ENCODE measurements around the gene STARD10. TPM values are rescaled to one million over a fixed set of nuclear protein-coding genes. Genes with fewer than 3 reads are reported as not detected.

The STARD10 gene
- total RNA-seq, 2 experiments from 2014 or later: 4.0 to 4.5 TPM

DNA sequence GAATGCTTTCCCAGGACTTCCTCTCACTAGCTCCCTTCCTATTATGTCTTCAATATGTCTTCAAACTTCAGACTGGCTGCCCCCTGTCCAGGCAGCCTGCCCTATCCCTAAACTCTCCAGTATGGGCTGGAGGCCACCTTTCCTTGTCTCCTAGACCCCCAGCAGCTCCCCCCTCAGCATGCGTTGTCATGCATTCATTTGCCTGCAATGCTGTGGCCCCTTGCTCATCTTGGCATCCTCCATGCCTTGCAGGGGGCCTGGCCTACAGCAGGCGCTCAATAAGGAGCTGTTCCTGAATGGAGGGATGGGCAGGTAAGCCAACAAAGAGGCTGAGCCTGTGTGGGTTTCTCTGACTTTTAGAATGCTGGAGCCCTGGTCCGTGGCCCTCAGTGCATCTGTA is 25.3 kb downstream of the STARD10 start:
- Mint-ChIP-seq H3K9me3 (ENCODE audit: insufficient read depth) (no peaks in the 10 kb centered on the region), H3K27me3 (ENCODE audit: low read depth) (peaks cover 5% of the 10 kb centered on the region), H3K4me3 (no peak overlapping the region), H3K27ac (no peak overlapping the region), H3K4me1 (ENCODE audit: low read depth) (peaks cover 2% of the 10 kb centered on the region), H3K36me3 (ENCODE audit: low read depth) (no peaks in the 10 kb centered on the region)
- ChIA-PET POLR2A (interaction anchor here (0.6 kb wide), 1 partner anchor 22 kb away, joined by 3 read pairs; no protein-coding TSS in a partner anchor), CTCF (no interaction called here)
- DNase-seq (no peak), ATAC-seq (no peak)

DNA sequence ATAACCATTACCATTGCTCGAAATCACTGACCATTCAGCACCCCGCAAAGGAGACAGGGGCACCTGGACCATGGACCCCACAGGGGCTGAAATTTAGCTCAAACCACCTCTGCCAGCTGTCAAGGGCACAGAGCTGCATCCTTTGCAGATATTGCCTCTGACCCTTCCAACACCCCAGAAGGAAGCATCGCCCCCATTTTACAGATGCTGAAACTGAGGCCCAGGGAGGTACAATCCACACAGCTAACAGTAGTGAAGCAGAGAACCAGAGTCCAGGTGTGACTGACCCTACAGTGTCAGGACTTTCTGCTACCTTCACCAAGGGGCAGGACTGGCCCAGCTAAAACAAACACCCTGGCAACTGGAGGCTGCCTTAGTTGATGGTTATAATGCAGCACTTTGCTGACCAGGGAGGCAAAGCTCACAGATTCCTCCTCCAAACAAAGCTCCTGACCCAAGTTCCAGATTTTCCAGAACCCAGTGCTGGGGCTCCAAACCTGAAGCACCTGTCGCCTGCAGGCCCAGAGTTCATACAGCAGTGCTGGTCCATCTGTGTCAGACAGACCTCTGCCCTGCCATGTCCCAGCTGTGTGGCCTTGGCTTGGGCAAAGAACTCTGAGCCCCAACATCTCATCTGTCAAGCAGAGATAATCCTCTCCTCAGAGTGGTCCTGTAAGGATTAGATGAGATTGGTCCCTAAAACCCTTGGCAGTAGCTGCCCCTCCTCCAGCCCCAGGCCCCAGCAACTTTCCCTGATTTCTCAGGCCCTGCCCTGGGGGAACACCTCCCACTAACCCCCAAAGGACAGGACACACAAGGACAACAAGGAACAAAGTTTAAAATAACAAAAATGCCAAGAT is 26.4 kb downstream of the STARD10 start:
- H3K36me3 Mint-ChIP-seq (ENCODE audit: low read depth): no peaks in the 10 kb centered on the region
- DNase-seq (no peak), ATAC-seq (no peak)
- H3K4me3 Mint-ChIP-seq: no peak overlapping the region
- no peak overlapping the region for H3K27ac Mint-ChIP-seq
- POLR2A ChIA-PET: interaction anchor here (0.8 to 0.9 kb wide), 2 partner anchors 20 to 30 kb away, joined by 3 read pairs; no protein-coding TSS in a partner anchor
- peaks cover 9% of the 10 kb centered on the region for H3K4me1 Mint-ChIP-seq (ENCODE audit: low read depth)
- CTCF ChIA-PET: interaction anchor here (1.1 to 1.5 kb wide), 3 partner anchors 26 to 42 kb away, joined by 3 to 4 read pairs (median 4); partner anchors contain the start of gene STARD10
- H3K9me3 Mint-ChIP-seq (ENCODE audit: insufficient read depth): no peaks in the 10 kb centered on the region
- H3K27me3 Mint-ChIP-seq (ENCODE audit: low read depth): peaks cover 8% of the 10 kb centered on the region

DNA sequence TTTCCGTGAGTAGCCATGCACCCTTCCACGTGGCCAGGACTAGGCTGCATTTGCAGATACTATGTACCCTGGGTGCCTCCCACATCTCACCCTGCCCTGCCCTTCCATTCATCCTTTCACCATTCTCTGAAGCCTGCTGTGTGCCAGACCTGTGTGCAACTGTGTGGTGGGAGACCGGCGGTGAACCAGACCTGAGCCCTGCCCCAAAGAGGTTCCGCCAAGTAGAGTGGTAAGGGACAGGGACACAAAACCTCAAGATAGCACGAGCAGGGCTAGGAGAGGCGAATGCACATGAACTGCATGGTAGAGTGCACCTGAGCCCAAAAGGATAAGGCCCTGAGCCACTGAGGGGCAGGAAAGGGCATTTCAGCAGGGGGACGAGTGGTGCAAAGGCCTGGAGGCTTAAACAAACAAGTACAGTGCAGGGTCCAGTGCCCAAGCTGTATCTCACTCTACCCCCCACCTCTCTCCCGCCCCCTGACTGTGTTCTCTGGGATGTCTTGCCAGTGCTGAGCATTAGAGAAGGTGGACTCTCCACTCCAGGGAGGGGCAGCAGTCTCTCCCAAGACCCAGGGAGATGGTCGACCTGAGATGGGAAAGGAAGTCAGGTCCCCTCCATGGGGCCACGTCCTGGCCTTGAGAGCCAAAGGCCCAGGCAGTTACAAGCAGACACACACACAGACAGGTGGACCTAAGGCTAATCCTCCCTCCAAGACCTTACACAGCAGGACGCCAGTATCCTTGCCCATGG is 27.5 kb downstream of the STARD10 start:
- Mint-ChIP-seq H3K27me3 (ENCODE audit: low read depth) (peaks cover 8% of the 10 kb centered on the region), H3K4me3 (no peak overlapping the region), H3K4me1 (ENCODE audit: low read depth) (peaks cover 10% of the 10 kb centered on the region), H3K27ac (no peak overlapping the region), H3K36me3 (ENCODE audit: low read depth) (no peaks in the 10 kb centered on the region), H3K9me3 (ENCODE audit: insufficient read depth) (no peaks in the 10 kb centered on the region)
- no peak for ATAC-seq
- DNase-seq: no peak
- POLR2A ChIA-PET: no interaction called here
- CTCF ChIA-PET: interaction anchor here (1.1 to 1.5 kb wide), 4 partner anchors 27 to 41 kb away, joined by 3 to 7 read pairs (median 4); partner anchors contain the start of gene STARD10

DNA sequence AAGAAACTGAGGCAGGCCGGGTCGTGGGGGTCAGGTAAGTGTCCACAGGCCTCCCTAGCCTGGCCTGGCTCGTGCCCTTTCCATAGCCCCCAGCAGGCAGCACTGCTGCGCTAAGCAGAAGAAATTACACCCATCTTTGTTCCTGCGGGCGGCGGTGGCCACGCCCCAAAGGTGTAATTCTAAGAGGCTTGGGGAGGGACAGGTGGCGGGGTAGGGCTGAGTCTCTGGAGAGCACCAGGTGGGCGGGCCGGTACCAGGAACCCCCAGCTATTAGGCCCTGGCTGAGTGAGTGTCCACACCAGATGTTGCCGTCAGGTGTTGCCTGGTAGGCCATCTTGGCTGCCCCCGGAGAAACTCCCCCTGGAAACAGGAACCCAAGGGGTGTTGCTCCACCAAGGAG is 29.3 kb downstream of the STARD10 start:
- POLR2A ChIA-PET: no interaction called here
- CTCF ChIA-PET: no interaction called here

DNA sequence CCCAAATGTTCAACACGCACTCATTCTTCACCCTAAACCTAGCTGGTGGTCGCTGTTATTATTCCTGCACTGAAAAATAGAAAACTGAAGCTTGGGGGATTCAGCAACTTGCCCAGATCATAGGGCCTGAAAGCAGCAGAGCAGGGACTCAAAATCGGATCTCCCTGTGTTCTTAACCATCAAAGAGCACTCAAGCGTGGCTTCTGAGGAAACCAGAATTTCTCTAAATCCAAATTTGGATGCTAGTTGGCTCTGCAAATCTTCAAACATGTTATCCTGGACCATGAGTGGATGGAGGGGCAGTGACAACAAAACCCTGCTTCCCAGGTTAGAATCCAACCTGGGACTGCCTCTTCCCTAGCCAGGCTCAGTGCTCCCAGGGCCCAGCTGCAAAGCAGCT is 30.0 kb downstream of the STARD10 start:
- H3K4me1 Mint-ChIP-seq (ENCODE audit: low read depth): peaks cover 10% of the 10 kb centered on the region
- no peak for DNase-seq

More for the DNA sequence above, 29.3 kb downstream of the STARD10 start:
- Mint-ChIP-seq H3K4me3 (no peak overlapping the region), H3K36me3 (ENCODE audit: low read depth) (no peaks in the 10 kb centered on the region), H3K4me1 (ENCODE audit: low read depth) (peaks cover 10% of the 10 kb centered on the region), H3K27ac (no peak overlapping the region), H3K9me3 (ENCODE audit: insufficient read depth) (no peaks in the 10 kb centered on the region), H3K27me3 (ENCODE audit: low read depth) (peaks cover 3% of the 10 kb centered on the region)
- DNase-seq (no peak), ATAC-seq (no peak)

DNA sequence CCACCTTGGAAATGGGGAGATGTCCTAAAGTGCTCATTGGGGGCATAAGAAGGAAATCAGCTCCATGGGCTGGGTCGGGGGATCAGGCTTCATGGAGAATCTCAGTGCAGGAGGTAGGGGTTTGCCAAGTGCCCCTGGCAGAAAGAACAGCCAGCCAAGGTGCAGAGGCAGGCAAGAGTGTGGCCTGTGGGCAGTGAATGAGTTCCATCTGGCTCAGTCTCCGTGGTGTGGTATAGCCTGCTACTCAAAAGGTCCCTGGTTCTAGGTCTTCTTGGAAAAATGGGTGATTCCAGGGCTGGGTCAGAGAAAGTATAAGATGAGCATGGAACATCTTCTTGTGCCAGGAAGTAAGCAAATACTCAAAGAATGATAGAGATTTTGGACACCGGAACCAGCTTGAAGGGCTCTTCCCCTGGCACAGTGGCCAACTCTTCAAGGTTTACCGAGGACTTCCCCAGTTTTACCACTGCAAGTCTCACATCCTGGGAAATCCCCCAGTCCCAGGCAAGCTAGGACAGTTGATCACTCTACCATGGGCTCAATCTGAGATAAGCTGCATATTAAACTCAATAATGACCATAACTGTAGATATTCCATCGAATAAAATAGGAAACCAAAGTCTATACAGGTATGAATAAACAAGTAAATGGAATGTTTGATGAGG is 31.1 kb downstream of the STARD10 start:
- Mint-ChIP-seq H3K27ac (no peak overlapping the region), H3K36me3 (ENCODE audit: low read depth) (no peaks in the 10 kb centered on the region), H3K27me3 (ENCODE audit: low read depth) (peaks cover 3% of the 10 kb centered on the region), H3K9me3 (ENCODE audit: insufficient read depth) (no peaks in the 10 kb centered on the region), H3K4me1 (ENCODE audit: low read depth) (peaks cover 10% of the 10 kb centered on the region), H3K4me3 (no peak overlapping the region)
- ChIA-PET POLR2A (no interaction called here), CTCF (no interaction called here)
- no peak for ATAC-seq
- DNase-seq: no peak

More for the DNA sequence above, 30.0 kb downstream of the STARD10 start:
- no peaks in the 10 kb centered on the region for H3K36me3 Mint-ChIP-seq (ENCODE audit: low read depth)
- H3K9me3 Mint-ChIP-seq (ENCODE audit: insufficient read depth): no peaks in the 10 kb centered on the region
- CTCF ChIA-PET: interaction anchor here (1.0 kb wide), 1 partner anchor 30 kb away, joined by 3 read pairs; no protein-coding TSS in a partner anchor
- H3K4me3 Mint-ChIP-seq: no peak overlapping the region
- H3K27me3 Mint-ChIP-seq (ENCODE audit: low read depth): peaks cover 3% of the 10 kb centered on the region
- POLR2A ChIA-PET: no interaction called here
- no peak for ATAC-seq
- H3K27ac Mint-ChIP-seq: no peak overlapping the region

DNA sequence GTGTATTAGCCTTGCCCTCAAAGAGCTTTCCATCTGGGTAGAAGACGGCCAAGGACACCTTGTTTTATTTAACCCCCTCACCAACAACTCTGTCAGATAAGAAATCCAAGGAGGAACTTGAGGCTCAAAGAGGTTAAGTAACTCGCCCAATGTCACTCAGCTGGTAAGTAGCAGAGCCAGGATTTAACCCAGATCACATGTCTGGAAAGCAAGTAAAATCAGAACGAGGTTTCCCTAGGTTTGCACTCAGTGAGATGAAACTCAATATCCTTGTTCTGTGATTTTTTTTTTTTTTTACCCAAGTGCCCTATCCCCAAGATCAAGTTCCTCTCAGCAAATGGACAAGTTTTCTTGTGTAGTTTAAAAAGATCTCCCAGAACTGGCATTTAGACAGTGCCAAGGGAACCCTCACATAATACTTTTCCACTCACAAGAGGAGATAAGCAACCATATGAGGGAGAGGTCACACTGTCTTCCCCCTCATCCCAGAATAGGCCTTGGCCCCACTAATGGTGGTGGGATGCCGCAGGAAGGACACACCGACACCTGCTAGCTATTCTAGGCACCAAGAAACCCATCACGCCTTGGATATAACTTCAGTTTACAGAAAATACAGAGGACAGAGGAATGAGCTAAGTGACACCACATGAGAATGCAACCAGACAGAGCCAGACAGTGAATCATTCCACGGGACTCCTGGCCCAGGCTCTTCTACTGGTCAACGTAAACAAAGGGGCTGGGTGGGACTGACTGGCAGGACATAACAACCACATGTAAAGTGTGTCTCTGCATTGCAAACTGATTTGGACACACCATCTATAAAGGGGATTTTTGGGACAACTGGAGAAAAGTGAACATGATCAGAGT is 33.1 kb downstream of the STARD10 start:
- Mint-ChIP-seq H3K9me3 (ENCODE audit: insufficient read depth) (no peaks in the 10 kb centered on the region), H3K36me3 (ENCODE audit: low read depth) (no peaks in the 10 kb centered on the region), H3K27ac (no peak overlapping the region), H3K27me3 (ENCODE audit: low read depth) (peaks cover 3% of the 10 kb centered on the region), H3K4me1 (ENCODE audit: low read depth) (peaks cover 10% of the 10 kb centered on the region), H3K4me3 (no peak overlapping the region)
- ChIA-PET CTCF (interaction anchor here (0.8 to 1.3 kb wide), 2 partner anchors 32 to 52 kb away, joined by 3 to 4 read pairs; no protein-coding TSS in a partner anchor), POLR2A (interaction anchor here (0.6 kb wide), 1 partner anchor 33 kb away, joined by 4 read pairs; the partner anchor contains the start of gene STARD10)
- ATAC-seq (no peak), DNase-seq (no peak)

DNA sequence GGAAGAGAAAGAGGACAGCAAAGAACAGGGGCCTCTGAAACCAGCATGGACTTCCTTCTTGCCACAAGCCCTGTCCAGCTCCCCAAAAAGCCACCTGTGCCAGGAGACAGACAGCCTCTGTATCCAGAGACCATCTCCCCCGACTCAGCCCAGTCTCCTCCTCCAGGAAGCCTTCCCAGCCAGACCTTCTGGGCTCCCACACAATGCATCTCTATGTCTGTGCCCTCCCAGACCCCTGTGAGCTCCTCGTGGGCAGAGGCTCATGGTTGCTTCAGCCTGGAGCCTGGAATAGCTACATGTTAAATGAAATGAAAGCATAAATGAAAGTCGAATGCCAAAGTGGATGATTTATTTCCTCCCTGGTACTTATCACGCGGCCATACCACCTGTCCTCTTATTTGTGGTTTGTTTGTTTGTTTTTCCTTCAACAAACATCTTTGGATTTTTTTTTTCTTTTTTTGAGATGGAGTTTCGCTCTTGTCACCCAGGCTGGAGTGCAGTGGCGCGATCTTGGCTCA is 34.3 kb downstream of the STARD10 start:
- CTCF ChIA-PET: interaction anchor here (1.0 kb wide), 1 partner anchor 9 kb away, joined by 3 read pairs; no protein-coding TSS in a partner anchor
- ATAC-seq (no peak), DNase-seq (no peak)
- Mint-ChIP-seq H3K4me1 (ENCODE audit: low read depth) (peaks cover 10% of the 10 kb centered on the region), H3K27me3 (ENCODE audit: low read depth) (peaks cover 3% of the 10 kb centered on the region), H3K27ac (no peak overlapping the region), H3K4me3 (no peak overlapping the region), H3K36me3 (ENCODE audit: low read depth) (no peaks in the 10 kb centered on the region), H3K9me3 (ENCODE audit: insufficient read depth) (no peaks in the 10 kb centered on the region)
- POLR2A ChIA-PET: no interaction called here

DNA sequence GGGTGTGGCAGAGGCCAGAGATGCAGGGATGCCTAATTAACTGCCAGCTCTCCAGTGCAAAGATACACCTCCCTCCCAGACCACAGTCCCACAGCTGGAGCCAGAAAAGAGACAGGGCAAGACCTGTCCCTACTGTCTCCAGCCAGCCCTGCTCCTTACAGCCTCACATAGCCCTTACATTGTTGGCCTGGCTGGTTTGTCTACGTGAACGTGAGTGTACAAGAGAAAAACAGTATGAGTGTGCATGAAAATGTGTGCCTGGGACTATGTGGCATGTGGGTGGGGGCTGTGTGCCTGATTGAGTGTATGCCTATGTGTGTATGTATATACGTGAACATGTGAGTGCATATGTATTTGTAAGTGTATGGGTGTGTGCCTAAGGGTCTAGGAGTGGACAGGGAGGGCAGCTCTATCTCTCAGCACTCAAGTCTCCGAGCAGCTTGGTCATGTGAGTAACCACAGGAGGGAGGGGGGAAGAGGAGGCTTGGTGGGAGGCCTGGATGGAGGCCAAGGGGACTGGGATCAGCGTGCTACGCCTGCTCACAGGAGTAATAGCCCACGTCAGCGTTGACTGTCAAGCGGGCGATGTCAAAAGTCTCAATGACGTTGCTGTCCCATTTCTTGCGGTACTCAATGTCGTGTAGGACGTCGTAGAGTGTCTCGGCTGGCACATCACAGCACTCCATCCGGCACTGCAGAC is 35.0 kb downstream of the STARD10 start:
- no peak for DNase-seq
- Mint-ChIP-seq H3K4me1 (ENCODE audit: low read depth) (peaks cover 10% of the 10 kb centered on the region), H3K36me3 (ENCODE audit: low read depth) (no peaks in the 10 kb centered on the region), H3K4me3 (no peak overlapping the region), H3K9me3 (ENCODE audit: insufficient read depth) (no peaks in the 10 kb centered on the region), H3K27me3 (ENCODE audit: low read depth) (peaks cover 3% of the 10 kb centered on the region), H3K27ac (no peak overlapping the region)
- ChIA-PET CTCF (interaction anchor here (1.0 to 2.3 kb wide), 2 partner anchors 9 to 34 kb away, joined by 3 to 6 read pairs; no protein-coding TSS in a partner anchor), POLR2A (no interaction called here)
- no peak for ATAC-seq

DNA sequence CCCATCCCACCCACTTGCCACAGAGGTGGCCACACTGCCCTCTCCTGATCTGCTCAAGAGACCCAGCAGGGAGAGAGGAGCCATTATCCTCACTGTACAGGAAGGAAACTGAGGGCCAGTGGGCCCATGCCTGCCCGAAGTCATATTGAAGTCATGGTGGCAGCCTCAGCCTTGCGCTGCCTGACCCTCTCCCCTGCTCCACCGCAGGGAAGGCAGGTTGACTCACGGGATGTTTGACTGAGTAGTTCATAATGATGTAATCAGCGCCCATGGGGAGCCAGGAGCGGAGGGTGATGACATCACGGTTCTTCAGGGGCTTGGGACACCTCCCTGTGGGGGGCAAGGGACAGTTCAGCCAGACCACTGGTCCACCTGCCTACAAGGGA is 35.5 kb downstream of the STARD10 start:
- Mint-ChIP-seq H3K4me1 (ENCODE audit: low read depth) (peaks cover 11% of the 10 kb centered on the region), H3K9me3 (ENCODE audit: insufficient read depth) (no peaks in the 10 kb centered on the region), H3K27ac (no peak overlapping the region), H3K27me3 (ENCODE audit: low read depth) (peaks cover under 1% of the 10 kb centered on the region), H3K36me3 (ENCODE audit: low read depth) (no peaks in the 10 kb centered on the region), H3K4me3 (no peak overlapping the region)
- ChIA-PET CTCF (interaction anchor here (2.3 kb wide), 1 partner anchor 35 kb away, joined by 6 read pairs; no protein-coding TSS in a partner anchor), POLR2A (no interaction called here)
- DNase-seq (no peak), ATAC-seq (no peak)

Measured in activated CD8-positive, alpha-beta T cell treated with anti-CD3 and anti-CD28 coated beads, Interleukin-2, amount 10 ng/mL, durations not matched to agents 7 days and 5 days (primary cell).